ENCODE data around the gene GLG1.
"Not testable (repeated sequence)": the region's sequence is repeated elsewhere in the genome, so short reads cannot be mapped to it uniquely, and the experiment has no call there.

DNA sequence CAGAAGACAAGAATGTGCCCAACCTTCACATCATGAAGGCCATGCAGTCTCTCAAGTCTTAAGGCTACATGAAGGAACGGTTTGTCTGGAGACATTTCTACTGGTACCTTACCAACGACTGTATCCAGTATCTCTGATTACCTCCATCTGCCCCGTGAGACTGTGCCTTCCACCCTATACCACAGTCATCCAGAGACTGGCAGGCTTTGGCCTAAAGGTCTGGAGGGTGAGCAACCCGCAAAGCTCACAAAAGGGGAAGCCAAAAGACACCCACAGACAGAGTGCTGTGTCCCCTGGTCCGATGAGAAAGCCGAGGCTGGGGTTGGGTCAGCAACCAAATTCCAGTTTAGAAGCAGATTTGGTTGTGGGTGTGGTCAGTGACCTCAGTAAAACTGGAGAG, 54.6 kb downstream of the GLG1 start:
- TF ChIP-seq, protein P1, sequence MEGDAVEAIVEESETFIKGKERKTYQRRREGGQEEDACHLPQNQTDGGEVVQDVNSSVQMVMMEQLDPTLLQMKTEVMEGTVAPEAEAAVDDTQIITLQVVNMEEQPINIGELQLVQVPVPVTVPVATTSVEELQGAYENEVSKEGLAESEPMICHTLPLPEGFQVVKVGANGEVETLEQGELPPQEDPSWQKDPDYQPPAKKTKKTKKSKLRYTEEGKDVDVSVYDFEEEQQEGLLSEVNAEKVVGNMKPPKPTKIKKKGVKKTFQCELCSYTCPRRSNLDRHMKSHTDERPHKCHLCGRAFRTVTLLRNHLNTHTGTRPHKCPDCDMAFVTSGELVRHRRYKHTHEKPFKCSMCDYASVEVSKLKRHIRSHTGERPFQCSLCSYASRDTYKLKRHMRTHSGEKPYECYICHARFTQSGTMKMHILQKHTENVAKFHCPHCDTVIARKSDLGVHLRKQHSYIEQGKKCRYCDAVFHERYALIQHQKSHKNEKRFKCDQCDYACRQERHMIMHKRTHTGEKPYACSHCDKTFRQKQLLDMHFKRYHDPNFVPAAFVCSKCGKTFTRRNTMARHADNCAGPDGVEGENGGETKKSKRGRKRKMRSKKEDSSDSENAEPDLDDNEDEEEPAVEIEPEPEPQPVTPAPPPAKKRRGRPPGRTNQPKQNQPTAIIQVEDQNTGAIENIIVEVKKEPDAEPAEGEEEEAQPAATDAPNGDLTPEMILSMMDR (conservative IDR thresholded peaks at IDR 0.05; ENCODE audit: low read depth, low read length), result not testable (repeated sequence)
- not testable (repeated sequence) for TF ChIP-seq EZH2 (IDR thresholded peaks at IDR 0.05; ENCODE audit: borderline replicate concordance, low read depth, low read length, poor library complexity, severe bottlenecking)

Data from A673 (cell line).